Measurements from ENCODE around the gene FMN2. TPM values are rescaled to one million over a fixed set of nuclear protein-coding genes. Genes with fewer than 3 reads are reported as not detected.

The FMN2 gene
- total RNA-seq, 1 donor from 2014 or later: 1.1 TPM

- ATAC-seq: no peak
- H3K4me3 ChIP-seq: no peak overlapping the region
- DNase-seq: no peak
- H3K27me3 ChIP-seq (ENCODE audit: low read depth): no peaks in the 10 kb centered on the region
- H3K9me3 ChIP-seq: peaks cover 2% of the 10 kb centered on the region
- no peak overlapping the region for H3K27ac ChIP-seq
- no peaks in the 10 kb centered on the region for H3K36me3 ChIP-seq
- intact Hi-C loops (cut with DNase I): no loop called here
- TF ChIP-seq CTCF (IDR thresholded peaks at IDR 0.05): no peak
- no peaks in the 10 kb centered on the region for H3K4me1 ChIP-seq
Observed at GRCh38 chr1:240226102-240226501, 134.4 kb downstream of the FMN2 start.

GRCh38 chr1:240230816-240231215 lies 139.1 kb downstream of the FMN2 start:
- no peak overlapping the region for H3K4me3 ChIP-seq
- intact Hi-C loops (cut with DNase I): no loop called here
- H3K27ac ChIP-seq: no peak overlapping the region
- DNase-seq: no peak
- no peaks in the 10 kb centered on the region for H3K4me1 ChIP-seq
- no peaks in the 10 kb centered on the region for H3K27me3 ChIP-seq (ENCODE audit: low read depth)
- H3K9me3 ChIP-seq: no peaks in the 10 kb centered on the region
- no peak for ATAC-seq
- no peaks in the 10 kb centered on the region for H3K36me3 ChIP-seq
- TF ChIP-seq CTCF (IDR thresholded peaks at IDR 0.05): no peak

GRCh38 chr1:240232530-240232929 lies 140.8 kb downstream of the FMN2 start:
- ATAC-seq: no peak
- intact Hi-C loops (cut with DNase I): no loop called here
- Histone ChIP-seq H3K36me3 (no peaks in the 10 kb centered on the region), H3K4me1 (no peaks in the 10 kb centered on the region), H3K27me3 (ENCODE audit: low read depth) (no peaks in the 10 kb centered on the region), H3K4me3 (no peak overlapping the region), H3K27ac (no peak overlapping the region), H3K9me3 (no peaks in the 10 kb centered on the region)
- no peak for TF ChIP-seq CTCF (IDR thresholded peaks at IDR 0.05)
- DNase-seq: no peak

DNA sequence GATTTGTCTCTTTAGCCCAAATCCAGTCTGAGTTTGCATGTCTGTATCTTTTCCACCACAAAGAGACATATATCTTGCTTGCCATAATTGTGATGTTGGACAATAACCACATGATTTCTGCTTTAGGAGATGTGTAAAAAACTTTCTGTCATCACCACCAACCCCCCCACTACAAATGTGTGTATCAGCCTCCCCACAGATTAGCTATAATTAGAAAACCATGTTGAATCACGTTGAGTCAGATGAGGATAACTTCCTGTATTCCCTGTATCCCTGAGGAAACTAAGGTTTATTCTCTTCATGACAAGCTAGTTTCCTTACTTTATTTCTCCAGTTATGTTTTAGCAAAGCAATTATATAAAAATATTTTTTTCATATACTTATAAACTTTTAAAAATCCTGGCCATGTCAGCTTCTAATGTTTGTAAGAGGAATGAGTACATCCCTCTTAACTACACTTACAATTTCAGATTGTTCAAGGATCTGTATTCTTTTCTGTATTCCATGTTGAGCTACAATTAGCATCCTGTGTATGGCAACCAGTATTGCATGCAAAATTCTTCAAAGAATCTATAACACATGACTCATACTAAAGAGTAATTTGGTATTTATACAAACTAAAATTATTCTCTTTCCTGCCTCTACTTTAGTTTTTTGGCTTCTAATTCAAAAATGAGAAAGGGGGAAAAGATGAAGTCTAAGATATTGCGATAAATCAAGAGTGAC lies 143.0 kb downstream of the FMN2 start:
- no peaks in the 10 kb centered on the region for H3K36me3 ChIP-seq
- intact Hi-C loops (cut with DNase I): no loop called here
- no peak overlapping the region for H3K4me3 ChIP-seq
- no peaks in the 10 kb centered on the region for H3K4me1 ChIP-seq
- TF ChIP-seq CTCF (IDR thresholded peaks at IDR 0.05): no peak
- no peaks in the 10 kb centered on the region for H3K9me3 ChIP-seq
- H3K27me3 ChIP-seq (ENCODE audit: low read depth): no peaks in the 10 kb centered on the region
- ATAC-seq: no peak
- DNase-seq: no peak
- H3K27ac ChIP-seq: no peak overlapping the region

DNA sequence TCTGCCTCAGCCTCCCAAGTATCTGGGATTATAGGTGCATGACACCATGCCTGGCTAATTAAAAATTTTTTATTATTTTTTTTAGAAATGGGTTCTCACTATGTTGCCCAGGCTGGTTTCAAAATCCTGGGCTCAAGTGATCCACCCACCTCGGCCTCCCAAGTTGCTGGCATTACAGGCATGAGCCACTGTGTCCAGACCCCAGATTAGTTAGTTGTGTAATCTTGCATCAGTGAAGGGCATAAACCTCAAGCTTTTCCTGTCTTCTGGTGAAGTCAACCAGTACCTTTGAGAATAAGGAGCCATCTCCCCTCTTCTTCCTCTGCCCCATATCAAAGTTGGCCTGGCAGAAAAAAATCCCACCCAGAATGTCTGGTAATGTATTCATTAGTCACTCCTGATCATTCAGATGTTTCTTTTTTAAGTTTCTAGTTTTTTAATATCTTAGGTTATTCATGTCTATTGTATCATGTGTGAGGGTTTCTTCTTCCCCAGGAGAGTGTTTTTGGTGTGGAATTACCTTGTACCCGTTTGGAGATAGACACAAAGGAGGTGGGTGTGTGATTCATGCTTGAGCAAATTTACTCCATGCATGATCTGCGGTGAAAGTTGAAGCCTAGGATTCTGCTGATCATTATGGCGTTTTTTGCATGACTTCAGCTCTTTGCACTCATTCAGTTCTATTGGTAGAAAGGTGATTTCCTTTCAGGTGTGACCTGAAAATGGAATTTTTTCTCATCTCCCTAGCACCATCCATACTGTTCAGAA lies 144.0 kb downstream of the FMN2 start:
- intact Hi-C loops (cut with DNase I): no loop called here
- H3K4me1 ChIP-seq: no peaks in the 10 kb centered on the region
- no peaks in the 10 kb centered on the region for H3K27me3 ChIP-seq (ENCODE audit: low read depth)
- DNase-seq (no peak), ATAC-seq (no peak)
- no peak overlapping the region for H3K4me3 ChIP-seq
- no peaks in the 10 kb centered on the region for H3K9me3 ChIP-seq
- no peaks in the 10 kb centered on the region for H3K36me3 ChIP-seq
- TF ChIP-seq CTCF (IDR thresholded peaks at IDR 0.05): no peak
- H3K27ac ChIP-seq: no peak overlapping the region

Data from lower lobe of right lung (tissue), 2 donors.